Neural cell (in vitro differentiated cells): Measurements from ENCODE around the gene CAPNS2. TPM values are rescaled to one million over a fixed set of nuclear protein-coding genes. Genes with fewer than 3 reads are reported as not detected.

ENCODE experiments used
- H2AFZ ChIP-seq: fragments of 200-600, 300-800 bp; sonication (generic), shearing (Covaris generic); 2 replicates; pipeline ENCODE4 v1.6.0; 2014; ENCODE audit warnings: low read depth, mild to moderate bottlenecking, antibody characterized with exemption, low read length, moderate library complexity
- H3F3A ChIP-seq: fragments of 200-600 bp; shearing (Covaris generic); 2 replicates; pipeline ENCODE4 v1.6.1; 2016; ENCODE audit warnings: mild to moderate bottlenecking, moderate library complexity, mixed read lengths, antibody characterized with exemption, low read length; ENCODE audit not compliant: insufficient read depth, poor library complexity, severe bottlenecking
- H3K27ac ChIP-seq: fragments of 200-600, 300-800 bp; sonication (generic), shearing (Covaris generic); 2 replicates; pipeline ENCODE4 v1.5.1; 2014; ENCODE audit warnings: mild to moderate bottlenecking, low read length, moderate library complexity
- H3K27me3 ChIP-seq: fragments of 300-800, 200-600 bp; sonication (generic), shearing (Covaris generic); 2 replicates; pipeline ENCODE4 v1.6.0; 2014; ENCODE audit warnings: mild to moderate bottlenecking, low read depth, low read length, moderate library complexity; ENCODE audit not compliant: insufficient read depth
- H3K36me3 ChIP-seq: fragments of 300-800, 200-600 bp; sonication (generic), shearing (Covaris generic); 2 replicates; pipeline ENCODE4 v1.5.1; 2014; ENCODE audit warnings: mild to moderate bottlenecking, antibody characterized with exemption, low read length, moderate library complexity; ENCODE audit not compliant: insufficient read depth
- H3K4me2 ChIP-seq: fragments of 300-800, 200-600 bp; sonication (generic), shearing (Covaris generic); 2 replicates; pipeline ENCODE4 v1.6.0; 2014; ENCODE audit warnings: mild to moderate bottlenecking, low read length
- H3K4me3 ChIP-seq: fragments of 300-800, 200-600 bp; sonication (generic), shearing (Covaris generic); 2 replicates; pipeline ENCODE4 v1.5.1; 2014; ENCODE audit warnings: mild to moderate bottlenecking, low read length, moderate library complexity
- H3K79me2 ChIP-seq: fragments of 200-600 bp; shearing (Covaris generic); replicated peaks from 2 replicates; pipeline ENCODE4 v1.6.0; 2014; ENCODE audit warnings: mild to moderate bottlenecking, low read length, moderate library complexity; ENCODE audit not compliant: insufficient read depth
- H3K9ac ChIP-seq: fragments of 300-800, 200-600 bp; sonication (generic), shearing (Covaris generic); 2 replicates; pipeline ENCODE4 v1.6.1; 2016; ENCODE audit warnings: mild to moderate bottlenecking, low read length, mixed read lengths
- H3K9me2 ChIP-seq: fragments of 200-600 bp; shearing (Covaris generic); 2 replicates; pipeline ENCODE4 v1.6.1; 2016; ENCODE audit warnings: mild to moderate bottlenecking, low read length, mixed read lengths; ENCODE audit not compliant: insufficient read depth
- H3K9me3 ChIP-seq: fragments of 200-600, 300-800 bp; sonication (generic), shearing (Covaris generic); 2 replicates; pipeline ENCODE4 v1.6.1; 2016; ENCODE audit warnings: mild to moderate bottlenecking, mixed run types, low read length, moderate library complexity, mixed read lengths
- H4K20me1 ChIP-seq: fragments of 200-600 bp; shearing (Covaris generic); 2 replicates; pipeline ENCODE4 v1.6.1; 2016; ENCODE audit warnings: mild to moderate bottlenecking, mixed run types; ENCODE audit not compliant: insufficient read depth
- CTCF ChIP-seq: fragments of 450-650 bp; IDR thresholded peaks from 2 replicates; pipeline ENCODE4 v1.5.1; 2014; ENCODE audit warnings: antibody characterized with exemption, mild to moderate bottlenecking, moderate library complexity; ENCODE audit not compliant: poor library complexity, severe bottlenecking
- EP300 ChIP-seq: fragments of 450-650 bp; conservative IDR thresholded peaks from 2 replicates; pipeline ENCODE4 v1.6.1; 2014; ENCODE audit warnings: antibody characterized with exemption, mild to moderate bottlenecking, moderate library complexity; ENCODE audit not compliant: poor library complexity, severe bottlenecking
- EZH2 ChIP-seq: fragments of 200-600, 300-800 bp; shearing (Covaris generic), sonication (generic); IDR thresholded peaks from 2 replicates; pipeline ENCODE4 v1.6.1; 2014; ENCODE audit warnings: antibody characterized with exemption, low read length, borderline replicate concordance, mild to moderate bottlenecking; ENCODE audit not compliant: insufficient read depth, poor library complexity, severe bottlenecking
- MXI1 ChIP-seq: fragments of 450-650 bp; conservative IDR thresholded peaks from 2 replicates; pipeline ENCODE4 v1.6.1; 2014; ENCODE audit warnings: antibody characterized with exemption, mild to moderate bottlenecking; ENCODE audit not compliant: poor library complexity, severe bottlenecking
- POLR2AphosphoS5 ChIP-seq: IDR thresholded peaks from 2 replicates; pipeline ENCODE4 v1.6.1; 2012
- RAD21 ChIP-seq: fragments of 450-650 bp; conservative IDR thresholded peaks from 2 replicates; pipeline ENCODE4 v1.6.1; 2014; ENCODE audit warnings: antibody characterized with exemption, mild to moderate bottlenecking, moderate library complexity
- SMC3 ChIP-seq: fragments of 450-650 bp; conservative IDR thresholded peaks from 2 replicates; pipeline ENCODE4 v1.6.1; 2014; ENCODE audit warnings: antibody characterized with exemption, mild to moderate bottlenecking, moderate library complexity; ENCODE audit not compliant: poor library complexity
- TAF1 ChIP-seq: IDR thresholded peaks from 2 replicates; pipeline ENCODE4 v1.6.1; 2012; ENCODE audit warnings: low read depth
- polyA plus RNA-seq: library from polyadenylated mRNA; depleted of rRNA; stranded (reverse); fragments of >200 nt; gene quantifications from 2 replicates; pipeline ENCODE4 v1.2.3, GENCODE V29; 2014
- TF ChIP-seq, protein P1 (sequence below): IDR thresholded peaks from 2 replicates; pipeline ENCODE4 v1.6.1; 2012; ENCODE audit warnings: borderline replicate concordance

CAPNS2 gene
- polyA plus RNA-seq, 1 donor from 2014 or later, result not detected

- H3K9me2 ChIP-seq, result no peaks in the 10 kb centered on the region
- H3K36me3 ChIP-seq, result no peaks in the 10 kb centered on the region
- H3F3A ChIP-seq, result no peaks in the 10 kb centered on the region
- H3K9ac ChIP-seq, result no peak overlapping the region
- TF ChIP-seq TAF1 (no peak), MXI1 (no peak), SMC3 (no peak), RAD21 (no peak), EP300 (no peak), POLR2AphosphoS5 (no peak), CTCF (no peak), EZH2 (no peak)
- TF ChIP-seq, protein P1, sequence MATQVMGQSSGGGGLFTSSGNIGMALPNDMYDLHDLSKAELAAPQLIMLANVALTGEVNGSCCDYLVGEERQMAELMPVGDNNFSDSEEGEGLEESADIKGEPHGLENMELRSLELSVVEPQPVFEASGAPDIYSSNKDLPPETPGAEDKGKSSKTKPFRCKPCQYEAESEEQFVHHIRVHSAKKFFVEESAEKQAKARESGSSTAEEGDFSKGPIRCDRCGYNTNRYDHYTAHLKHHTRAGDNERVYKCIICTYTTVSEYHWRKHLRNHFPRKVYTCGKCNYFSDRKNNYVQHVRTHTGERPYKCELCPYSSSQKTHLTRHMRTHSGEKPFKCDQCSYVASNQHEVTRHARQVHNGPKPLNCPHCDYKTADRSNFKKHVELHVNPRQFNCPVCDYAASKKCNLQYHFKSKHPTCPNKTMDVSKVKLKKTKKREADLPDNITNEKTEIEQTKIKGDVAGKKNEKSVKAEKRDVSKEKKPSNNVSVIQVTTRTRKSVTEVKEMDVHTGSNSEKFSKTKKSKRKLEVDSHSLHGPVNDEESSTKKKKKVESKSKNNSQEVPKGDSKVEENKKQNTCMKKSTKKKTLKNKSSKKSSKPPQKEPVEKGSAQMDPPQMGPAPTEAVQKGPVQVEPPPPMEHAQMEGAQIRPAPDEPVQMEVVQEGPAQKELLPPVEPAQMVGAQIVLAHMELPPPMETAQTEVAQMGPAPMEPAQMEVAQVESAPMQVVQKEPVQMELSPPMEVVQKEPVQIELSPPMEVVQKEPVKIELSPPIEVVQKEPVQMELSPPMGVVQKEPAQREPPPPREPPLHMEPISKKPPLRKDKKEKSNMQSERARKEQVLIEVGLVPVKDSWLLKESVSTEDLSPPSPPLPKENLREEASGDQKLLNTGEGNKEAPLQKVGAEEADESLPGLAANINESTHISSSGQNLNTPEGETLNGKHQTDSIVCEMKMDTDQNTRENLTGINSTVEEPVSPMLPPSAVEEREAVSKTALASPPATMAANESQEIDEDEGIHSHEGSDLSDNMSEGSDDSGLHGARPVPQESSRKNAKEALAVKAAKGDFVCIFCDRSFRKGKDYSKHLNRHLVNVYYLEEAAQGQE, result no peak
- no peaks in the 10 kb centered on the region for H3K27me3 ChIP-seq
- H4K20me1 ChIP-seq, result no peaks in the 10 kb centered on the region
- no peaks in the 10 kb centered on the region for H3K9me3 ChIP-seq
- H3K27ac ChIP-seq, result no peak overlapping the region
- no peaks in the 10 kb centered on the region for H3K79me2 ChIP-seq
- no peak overlapping the region for H2AFZ ChIP-seq
- no peak overlapping the region for H3K4me2 ChIP-seq
- H3K4me3 ChIP-seq, result no peak overlapping the region
Measured at GRCh38 chr16:55569025-55569424, 2.5 kb downstream of the CAPNS2 start.

DNA sequence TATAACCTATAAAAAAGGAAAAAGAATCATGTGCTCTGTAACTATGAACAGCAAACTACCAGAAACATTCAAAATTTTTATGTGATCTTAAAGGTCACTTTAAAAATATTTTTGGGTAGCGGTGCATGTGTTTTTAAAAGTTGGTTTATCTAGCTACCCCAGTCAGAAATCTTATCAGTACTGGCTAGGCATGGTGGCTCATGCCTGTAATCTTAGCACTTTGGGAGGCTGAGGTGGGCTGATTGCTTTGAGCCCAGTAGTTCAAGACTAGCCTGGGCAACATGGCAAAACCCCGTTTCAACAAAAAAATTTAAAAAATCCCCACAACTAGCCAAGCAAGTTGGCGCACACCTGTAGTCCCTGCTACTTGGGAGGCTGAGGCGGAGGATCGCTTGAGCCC lies 3.7 kb downstream of the CAPNS2 start:
- Histone ChIP-seq H3K9me2 (no peaks in the 10 kb centered on the region), H3K27ac (no peak overlapping the region), H3K36me3 (no peaks in the 10 kb centered on the region), H3K4me2 (no peak overlapping the region), H3K79me2 (no peaks in the 10 kb centered on the region), H3K9me3 (no peaks in the 10 kb centered on the region), H3K27me3 (no peaks in the 10 kb centered on the region), H4K20me1 (no peaks in the 10 kb centered on the region), H3K4me3 (no peak overlapping the region), H3K9ac (no peak overlapping the region), H2AFZ (no peak overlapping the region), H3F3A (no peaks in the 10 kb centered on the region)
- TF ChIP-seq RAD21, result no peak
- TF ChIP-seq SMC3, result no peak
- no peak for TF ChIP-seq TAF1
- no peak for TF ChIP-seq POLR2AphosphoS5
- TF ChIP-seq CTCF, result no peak
- no peak for TF ChIP-seq EZH2
- TF ChIP-seq, protein P1, result no peak
- TF ChIP-seq MXI1, result no peak
- no peak for TF ChIP-seq EP300
